Stimulated activated effector memory CD8-positive, alpha-beta T cell treated with anti-CD3 and anti-CD28 coated beads, Interleukin-12 subunit alpha, Interleukin-12 subunit beta, amount 100 ng/mL, for 72 hours (primary cell): ENCODE measurements around the gene NOTUM.

Source experiments
- ATAC-seq: fragments of 150-1000 bp; cut with Tn5 transposase; 2 replicates; pipeline ENCODE4 v1.10.0; 2021
- DNase-seq, 2 donors: peaks; one replicate each; pipeline ENCODE4 v3.0.0; 2021 to 2022; ENCODE audit warnings: low spot score in 2 of 2
- H3K27ac Mint-ChIP-seq: one replicate; pipeline ENCODE4 v1.8.0; 2022; ENCODE audit warnings: mild to moderate bottlenecking, mixed read lengths
- H3K36me3 Mint-ChIP-seq: one replicate; pipeline ENCODE4 v1.8.0; 2022; ENCODE audit warnings: mild to moderate bottlenecking, mixed read lengths
- H3K4me1 Mint-ChIP-seq: one replicate; pipeline ENCODE4 v1.8.0; 2022; ENCODE audit warnings: mixed read lengths
- H3K4me3 Mint-ChIP-seq: one replicate; pipeline ENCODE4 v1.8.0; 2022; ENCODE audit warnings: mild to moderate bottlenecking, mixed read lengths
- H3K9me3 Mint-ChIP-seq: one replicate; pipeline ENCODE4 v1.8.0; 2022; ENCODE audit warnings: mixed read lengths

The NOTUM gene

GRCh38 chr17:81941484-81942166 is 19.4 kb downstream of the NOTUM start:
- H3K36me3 Mint-ChIP-seq, result no peaks in the 10 kb centered on the region
- H3K4me3 Mint-ChIP-seq, result no peak overlapping the region
- ATAC-seq (no peak), DNase-seq (no peak)
- no peak overlapping the region for H3K27ac Mint-ChIP-seq
- peaks cover 10% of the 10 kb centered on the region for H3K4me1 Mint-ChIP-seq
- no peaks in the 10 kb centered on the region for H3K9me3 Mint-ChIP-seq

- H3K4me3 Mint-ChIP-seq, result no peak overlapping the region
- ATAC-seq (no peak), DNase-seq (no peak)
- H3K9me3 Mint-ChIP-seq, result no peaks in the 10 kb centered on the region
- peaks cover 17% of the 10 kb centered on the region for H3K4me1 Mint-ChIP-seq
- no peaks in the 10 kb centered on the region for H3K36me3 Mint-ChIP-seq
- H3K27ac Mint-ChIP-seq, result no peak overlapping the region
Observed at GRCh38 chr17:81940538-81941483, 20.2 kb downstream of the NOTUM start.

- no peaks in the 10 kb centered on the region for H3K36me3 Mint-ChIP-seq
- ATAC-seq (no peak), DNase-seq (no peak)
- no peaks in the 10 kb centered on the region for H3K9me3 Mint-ChIP-seq
- no peak overlapping the region for H3K4me3 Mint-ChIP-seq
- no peak overlapping the region for H3K27ac Mint-ChIP-seq
- peaks cover 20% of the 10 kb centered on the region for H3K4me1 Mint-ChIP-seq
Observed at GRCh38 chr17:81939881-81940385, 21.1 kb downstream of the NOTUM start.

GRCh38 chr17:81939218-81939617 is 21.8 kb downstream of the NOTUM start:
- Mint-ChIP-seq H3K36me3 (no peaks in the 10 kb centered on the region), H3K9me3 (no peaks in the 10 kb centered on the region), H3K4me3 (no peak overlapping the region), H3K4me1 (peaks cover 20% of the 10 kb centered on the region), H3K27ac (no peak overlapping the region)
- no peak for ATAC-seq
- DNase-seq, result no peak

- peaks cover 17% of the 10 kb centered on the region for H3K36me3 Mint-ChIP-seq
- DNase-seq, result no peak
- H3K9me3 Mint-ChIP-seq, result no peaks in the 10 kb centered on the region
- H3K4me1 Mint-ChIP-seq, result peaks cover 34% of the 10 kb centered on the region
- no peak for ATAC-seq
- H3K4me3 Mint-ChIP-seq, result peak overlapping the region; percentile 77
- no peak overlapping the region for H3K27ac Mint-ChIP-seq
Observed at GRCh38 chr17:81935709-81936084, 25.3 kb downstream of the NOTUM start.

GRCh38 chr17:81934850-81935708 is 25.9 kb downstream of the NOTUM start:
- Mint-ChIP-seq H3K27ac (no peak overlapping the region), H3K4me1 (peaks cover 35% of the 10 kb centered on the region), H3K4me3 (peak overlapping the region; percentile 77), H3K9me3 (no peaks in the 10 kb centered on the region), H3K36me3 (peaks cover 17% of the 10 kb centered on the region)
- DNase-seq, result no peak
- ATAC-seq, result no peak

GRCh38 chr17:81934098-81934757 is 26.8 kb downstream of the NOTUM start:
- no peak overlapping the region for H3K4me3 Mint-ChIP-seq
- H3K27ac Mint-ChIP-seq, result peak overlapping the region; percentile 6
- H3K36me3 Mint-ChIP-seq, result peaks cover 17% of the 10 kb centered on the region

GRCh38 chr17:81933178-81933699 is 27.7 kb downstream of the NOTUM start:
- peaks cover 17% of the 10 kb centered on the region for H3K36me3 Mint-ChIP-seq
- H3K27ac Mint-ChIP-seq, result peak overlapping the region; percentile 6
- DNase-seq, result no peak
- no peak for ATAC-seq
- H3K4me3 Mint-ChIP-seq, result no peak overlapping the region
- peaks cover 35% of the 10 kb centered on the region for H3K4me1 Mint-ChIP-seq
- no peaks in the 10 kb centered on the region for H3K9me3 Mint-ChIP-seq

More at GRCh38 chr17:81934098-81934757, 26.8 kb downstream of the NOTUM start:
- no peak for DNase-seq
- no peaks in the 10 kb centered on the region for H3K9me3 Mint-ChIP-seq
- H3K4me1 Mint-ChIP-seq, result peaks cover 35% of the 10 kb centered on the region
- ATAC-seq, result no peak

GRCh38 chr17:81932333-81932983 is 28.5 kb downstream of the NOTUM start:
- no peak for DNase-seq
- H3K36me3 Mint-ChIP-seq, result peaks cover 21% of the 10 kb centered on the region
- no peaks in the 10 kb centered on the region for H3K9me3 Mint-ChIP-seq

GRCh38 chr17:81931557-81932332 is 29.2 kb downstream of the NOTUM start:
- H3K4me1 Mint-ChIP-seq, result peaks cover 27% of the 10 kb centered on the region
- no peak for ATAC-seq
- no peak overlapping the region for H3K4me3 Mint-ChIP-seq
- H3K27ac Mint-ChIP-seq, result no peak overlapping the region
- peaks cover 26% of the 10 kb centered on the region for H3K36me3 Mint-ChIP-seq
- H3K9me3 Mint-ChIP-seq, result no peaks in the 10 kb centered on the region
- DNase-seq, result no peak

More at GRCh38 chr17:81932333-81932983, 28.5 kb downstream of the NOTUM start:
- ATAC-seq, result no peak
- Mint-ChIP-seq H3K27ac (no peak overlapping the region), H3K4me1 (peaks cover 28% of the 10 kb centered on the region), H3K4me3 (no peak overlapping the region)

GRCh38 chr17:81931189-81931556 is 29.8 kb downstream of the NOTUM start:
- Mint-ChIP-seq H3K27ac (peak overlapping the region; percentile 29), H3K9me3 (no peaks in the 10 kb centered on the region), H3K36me3 (peaks cover 31% of the 10 kb centered on the region), H3K4me3 (no peak overlapping the region), H3K4me1 (peaks cover 28% of the 10 kb centered on the region)
- DNase-seq (no peak), ATAC-seq (no peak)

- Mint-ChIP-seq H3K9me3 (no peaks in the 10 kb centered on the region), H3K4me3 (no peak overlapping the region), H3K4me1 (peaks cover 25% of the 10 kb centered on the region), H3K27ac (peak overlapping the region; percentile 29), H3K36me3 (peaks cover 36% of the 10 kb centered on the region)
- no peak for ATAC-seq
- no peak for DNase-seq
Observed at GRCh38 chr17:81930142-81931125, 30.6 kb downstream of the NOTUM start.
